Keratinocyte (primary cell): Measurements from ENCODE around the gene ATP6V0A4. TPM values are rescaled to one million over a fixed set of nuclear protein-coding genes. Genes with fewer than 3 reads are reported as not detected.

Source experiments
- DNase-seq: peaks from one replicate; pipeline ENCODE4 v3.0.0-alpha.2; 2011; ENCODE audit warnings: low read depth, missing footprints, low spot score
- FAIRE-seq: peaks from 2 replicates; lab custom pipeline; 2011; peaks lifted over from hg19 to GRCh38; lab: Jason Lieb, UNC
- H2AFZ ChIP-seq: 2 replicates; pipeline ENCODE4 v1.6.0; 2012; ENCODE audit warnings: low read length, control low read depth, inconsistent platforms; ENCODE audit not compliant: control insufficient read depth
- H3K27ac ChIP-seq: 2 replicates; pipeline ENCODE4 v1.5.1; 2011; ENCODE audit warnings: low read length; ENCODE audit not compliant: control insufficient read depth, insufficient read depth
- H3K27me3 ChIP-seq: 3 replicates; pipeline ENCODE4 v1.6.0; 2011; ENCODE audit warnings: low read length; ENCODE audit not compliant: control insufficient read depth, insufficient read depth; ENCODE audit errors: extremely low read depth
- H3K36me3 ChIP-seq, 2 experiments: 2 replicates in 1 of 2; 3 replicates in 1 of 2; pipeline ENCODE4 v1.5.1; 2011; ENCODE audit warnings: low read length in 2 of 2, mild to moderate bottlenecking in 1 of 2; ENCODE audit not compliant: control insufficient read depth in 2 of 2, insufficient read depth in 2 of 2; ENCODE audit errors: extremely low read depth in 1 of 2
- H3K4me1 ChIP-seq: 3 replicates; pipeline ENCODE4 v1.5.1; 2011; ENCODE audit warnings: low read length; ENCODE audit not compliant: control insufficient read depth, insufficient read depth; ENCODE audit errors: extremely low read depth
- H3K4me2 ChIP-seq: 3 replicates; pipeline ENCODE4 v1.6.0; 2011; ENCODE audit warnings: low read depth, low read length; ENCODE audit not compliant: control insufficient read depth, insufficient read depth; ENCODE audit errors: extremely low read depth
- H3K4me3 ChIP-seq, 3 experiments: fragments of 200-600 bp in 1 of 3; sonication (generic) in 1 of 3; 2 replicates in 2 of 3; 3 replicates in 1 of 3; pipeline ENCODE4 v1.5.1; 2011 to 2016; ENCODE audit warnings: low read length in 3 of 3, mild to moderate bottlenecking in 3 of 3, control low read depth in 2 of 3, inconsistent platforms in 1 of 3, low read depth in 1 of 3, mixed read lengths in 1 of 3, mixed run types in 1 of 3, moderate library complexity in 1 of 3; ENCODE audit not compliant: control insufficient read depth in 2 of 3, insufficient read depth in 2 of 3; ENCODE audit errors: extremely low read depth in 1 of 3
- H3K79me2 ChIP-seq: 2 replicates; pipeline ENCODE4 v1.6.0; 2012; ENCODE audit warnings: low read length; ENCODE audit not compliant: control insufficient read depth, insufficient read depth
- H3K9ac ChIP-seq: 3 replicates; pipeline ENCODE4 v1.6.0; 2011; ENCODE audit warnings: low read length; ENCODE audit not compliant: control insufficient read depth, insufficient read depth; ENCODE audit errors: extremely low read depth
- H3K9me1 ChIP-seq: 3 replicates; pipeline ENCODE4 v1.6.0; 2011; ENCODE audit warnings: low read length; ENCODE audit not compliant: control insufficient read depth, insufficient read depth; ENCODE audit errors: extremely low read depth
- H3K9me3 ChIP-seq: 2 replicates; pipeline ENCODE4 v1.5.1; 2012; ENCODE audit warnings: low read depth, low read length; ENCODE audit not compliant: control insufficient read depth
- H4K20me1 ChIP-seq: 3 replicates; pipeline ENCODE4 v1.6.0; 2011; ENCODE audit warnings: low read length; ENCODE audit not compliant: control insufficient read depth, insufficient read depth; ENCODE audit errors: extremely low read depth
- EZH2 ChIP-seq: IDR thresholded peaks from one replicate; pipeline ENCODE4 v1.6.1; 2012; ENCODE audit warnings: inconsistent platforms, mild to moderate bottlenecking, low read length, moderate library complexity
- dilution Hi-C: fragments of 300-500 bp; cut with MboI; formaldehyde crosslinking; loops from one replicate; pipeline ENCODE4 v1.7.0; 2020; ENCODE audit warnings: low sequenced_read_pairs; ENCODE audit not compliant: extremely low pct_ligation_motif_present
- polyA plus RNA-seq, 5 experiments: library from polyadenylated mRNA; depleted of rRNA in 3 of 5; stranded (reverse) in 3 of 5; stranded (forward) in 1 of 5; unstranded in 1 of 5; fragments of >200 nt; gene quantifications; 1 replicate in 1 of 5; 2 replicates in 3 of 5; 3 replicates in 1 of 5; pipeline versions ENCODE4 v1.2.1 to v1.2.3, GENCODE V29; 2011 to 2012; ENCODE audit warnings: missing spikeins in 2 of 5, low read depth in 1 of 5, low replicate concordance in 1 of 5
- TF ChIP-seq, protein P1 (sequence below), 3 experiments: IDR thresholded peaks in 1 of 3; conservative IDR thresholded peaks in 1 of 3; optimal IDR thresholded peaks in 1 of 3; 2 replicates in 2 of 3; 3 replicates in 1 of 3; pipeline versions ENCODE3 to v1.5.1; 2011; ENCODE audit warnings: low read length in 3 of 3, mild to moderate bottlenecking in 3 of 3, moderate library complexity in 2 of 3, control low read depth in 1 of 3, inconsistent platforms in 1 of 3; ENCODE audit not compliant: insufficient read depth in 2 of 3; ENCODE audit errors: extremely low read depth in 1 of 3

Gene ATP6V0A4
- polyA plus RNA-seq, 1 donor (not counting 4 experiments of a cell fraction or from before 2014, with no cell fraction given), result 0.34 TPM

DNA sequence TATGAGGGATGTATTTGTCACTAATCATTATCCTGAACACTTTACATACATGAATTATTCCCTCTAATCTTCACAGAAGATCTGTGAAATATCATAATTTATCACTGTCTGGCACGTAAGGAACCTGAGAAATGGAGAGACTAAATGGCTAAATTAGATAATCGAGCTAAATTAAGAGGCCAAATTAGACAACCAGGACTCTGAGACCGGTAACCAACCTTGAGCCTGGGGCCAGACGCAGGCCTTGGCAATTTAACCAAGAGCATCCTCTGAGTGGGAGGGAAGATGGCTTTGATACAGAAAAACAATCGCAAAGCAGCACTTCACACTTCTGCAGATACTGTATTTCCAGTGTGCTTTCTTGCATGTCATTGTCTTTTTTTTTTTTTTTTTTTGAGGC is 118.2 kb downstream of the ATP6V0A4 start:
- dilution Hi-C loops, result no loop called here
- Histone ChIP-seq H3K27me3 (no peaks in the 10 kb centered on the region), H3K9me1 (no peaks in the 10 kb centered on the region), H3K9ac (no peak overlapping the region), H3K79me2 (no peaks in the 10 kb centered on the region), H3K9me3 (no peaks in the 10 kb centered on the region), H2AFZ (no peak overlapping the region), H3K4me1 (no peaks in the 10 kb centered on the region), H3K4me2 (no peak overlapping the region), H3K36me3 (no peaks in the 10 kb centered on the region), H3K27ac (no peak overlapping the region), H4K20me1 (no peaks in the 10 kb centered on the region), H3K4me3 (no peak overlapping the region)
- TF ChIP-seq, protein P1, sequence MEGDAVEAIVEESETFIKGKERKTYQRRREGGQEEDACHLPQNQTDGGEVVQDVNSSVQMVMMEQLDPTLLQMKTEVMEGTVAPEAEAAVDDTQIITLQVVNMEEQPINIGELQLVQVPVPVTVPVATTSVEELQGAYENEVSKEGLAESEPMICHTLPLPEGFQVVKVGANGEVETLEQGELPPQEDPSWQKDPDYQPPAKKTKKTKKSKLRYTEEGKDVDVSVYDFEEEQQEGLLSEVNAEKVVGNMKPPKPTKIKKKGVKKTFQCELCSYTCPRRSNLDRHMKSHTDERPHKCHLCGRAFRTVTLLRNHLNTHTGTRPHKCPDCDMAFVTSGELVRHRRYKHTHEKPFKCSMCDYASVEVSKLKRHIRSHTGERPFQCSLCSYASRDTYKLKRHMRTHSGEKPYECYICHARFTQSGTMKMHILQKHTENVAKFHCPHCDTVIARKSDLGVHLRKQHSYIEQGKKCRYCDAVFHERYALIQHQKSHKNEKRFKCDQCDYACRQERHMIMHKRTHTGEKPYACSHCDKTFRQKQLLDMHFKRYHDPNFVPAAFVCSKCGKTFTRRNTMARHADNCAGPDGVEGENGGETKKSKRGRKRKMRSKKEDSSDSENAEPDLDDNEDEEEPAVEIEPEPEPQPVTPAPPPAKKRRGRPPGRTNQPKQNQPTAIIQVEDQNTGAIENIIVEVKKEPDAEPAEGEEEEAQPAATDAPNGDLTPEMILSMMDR (optimal IDR thresholded peaks at IDR 0.05 in 1 of 3, IDR thresholded peaks at IDR 0.05 in 1 of 3, conservative IDR thresholded peaks at IDR 0.05 in 1 of 3; ENCODE audit: extremely low read depth in 1 of 3, insufficient read depth in 2 of 3, low read length in 3 of 3), result no peak
- no peak for TF ChIP-seq EZH2
- FAIRE-seq (no peak), DNase-seq (no peak)

DNA sequence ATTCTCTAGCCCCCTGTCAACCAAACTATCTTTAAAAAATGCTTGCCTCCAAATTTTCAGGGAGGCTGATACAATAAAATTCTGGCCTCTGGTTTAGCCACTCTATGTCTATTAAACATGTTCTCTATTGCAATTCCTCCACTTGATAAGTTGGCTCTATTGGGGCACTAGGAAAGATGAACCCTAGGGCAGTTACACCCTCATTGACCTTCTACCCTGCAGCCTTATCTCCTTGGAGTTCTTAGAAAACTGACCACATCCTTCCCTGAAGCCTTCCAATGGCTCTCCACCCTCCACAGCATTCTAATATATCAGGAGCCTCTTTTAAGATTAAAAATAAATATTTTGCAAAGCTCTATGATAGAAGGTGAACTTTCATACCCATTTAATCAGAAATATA is 127.4 kb downstream of the ATP6V0A4 start:
- no peak for TF ChIP-seq EZH2
- TF ChIP-seq, protein P1 (optimal IDR thresholded peaks at IDR 0.05 in 1 of 3, IDR thresholded peaks at IDR 0.05 in 1 of 3, conservative IDR thresholded peaks at IDR 0.05 in 1 of 3; ENCODE audit: extremely low read depth in 1 of 3, insufficient read depth in 2 of 3, low read length in 3 of 3), result no peak
- Histone ChIP-seq H3K36me3 (no peaks in the 10 kb centered on the region), H2AFZ (no peak overlapping the region), H3K4me2 (no peak overlapping the region), H3K4me3 (no peak overlapping the region), H3K4me1 (no peaks in the 10 kb centered on the region), H3K9me1 (no peaks in the 10 kb centered on the region), H3K27me3 (no peaks in the 10 kb centered on the region), H3K9ac (no peak overlapping the region), H4K20me1 (no peaks in the 10 kb centered on the region), H3K27ac (no peak overlapping the region), H3K79me2 (no peaks in the 10 kb centered on the region), H3K9me3 (no peaks in the 10 kb centered on the region)
- no peak for FAIRE-seq
- DNase-seq, result no peak
- dilution Hi-C loops, result no loop called here
